Measurements from ENCODE around the gene GTF3C2. TPM values are rescaled to one million over a fixed set of nuclear protein-coding genes. Genes with fewer than 3 reads are reported as not detected.

GTF3C2 gene
- 10 to 100 TPM; 67.2 to 85.8 TPM for total RNA-seq

- Mint-ChIP-seq H3K27me3 (no peaks in the 10 kb centered on the region), H3K9me3 (no peaks in the 10 kb centered on the region), H3K36me3 (ENCODE audit: low read depth) (peaks cover 20% of the 10 kb centered on the region), H3K4me1 (peaks cover 19% of the 10 kb centered on the region), H3K27ac (peak within 1 kb of the TSS; percentile 97), H3K4me3 (peak within 1 kb of the TSS; percentile 95)
- peak; percentile 84 for ATAC-seq (replicated peaks)
These were observed at the start of gene GTF3C2 for GRCh38 chr2:27356382-27357181. TSS of gene GTF3C2 (minus strand) at chr2:27356764. CDS start at chr2:27343554, 13,210 bp downstream.

GRCh38 chr2:27400348-27401135 is 44.0 kb upstream of the GTF3C2 start:
- peaks cover 87% of the 10 kb centered on the region for H3K36me3 Mint-ChIP-seq (ENCODE audit: low read depth)
- peaks cover 22% of the 10 kb centered on the region for H3K4me1 Mint-ChIP-seq
- H3K27me3 Mint-ChIP-seq: no peaks in the 10 kb centered on the region
- H3K4me3 Mint-ChIP-seq: peak overlapping the region; percentile 33
- no peak for ATAC-seq (replicated peaks)
- H3K27ac Mint-ChIP-seq: peak overlapping the region; percentile 79
- H3K9me3 Mint-ChIP-seq: no peaks in the 10 kb centered on the region

GRCh38 chr2:27398962-27399361 is 42.4 kb upstream of the GTF3C2 start:
- H3K4me3 Mint-ChIP-seq: no peak overlapping the region
- H3K27ac Mint-ChIP-seq: no peak overlapping the region
- no peaks in the 10 kb centered on the region for H3K27me3 Mint-ChIP-seq
- peaks cover 79% of the 10 kb centered on the region for H3K36me3 Mint-ChIP-seq (ENCODE audit: low read depth)
- no peak for ATAC-seq (replicated peaks)
- H3K9me3 Mint-ChIP-seq: no peaks in the 10 kb centered on the region
- H3K4me1 Mint-ChIP-seq: peaks cover 22% of the 10 kb centered on the region

- Mint-ChIP-seq H3K9me3 (no peaks in the 10 kb centered on the region), H3K36me3 (ENCODE audit: low read depth) (peaks cover 69% of the 10 kb centered on the region), H3K4me1 (peaks cover 20% of the 10 kb centered on the region), H3K27ac (peak overlapping the region; percentile 34), H3K27me3 (no peaks in the 10 kb centered on the region), H3K4me3 (no peak overlapping the region)
- ATAC-seq (replicated peaks): no peak
These were observed 36.7 kb upstream of the GTF3C2 start for GRCh38 chr2:27393225-27393624.

- H3K27ac Mint-ChIP-seq: peak overlapping the region; percentile 78
- H3K9me3 Mint-ChIP-seq: no peaks in the 10 kb centered on the region
- ATAC-seq (replicated peaks): peak; percentile 71
- H3K4me1 Mint-ChIP-seq: peaks cover 17% of the 10 kb centered on the region
- no peaks in the 10 kb centered on the region for H3K27me3 Mint-ChIP-seq
- H3K4me3 Mint-ChIP-seq: peak overlapping the region; percentile 64
- H3K36me3 Mint-ChIP-seq (ENCODE audit: low read depth): peaks cover 66% of the 10 kb centered on the region
These were observed 34.5 kb upstream of the GTF3C2 start for GRCh38 chr2:27390822-27391679.

GRCh38 chr2:27381577-27382181 is 25.1 kb upstream of the GTF3C2 start:
- Mint-ChIP-seq H3K4me1 (peaks cover 11% of the 10 kb centered on the region), H3K27me3 (no peaks in the 10 kb centered on the region), H3K4me3 (peak overlapping the region; percentile 94), H3K9me3 (no peaks in the 10 kb centered on the region), H3K27ac (peak overlapping the region; percentile 95), H3K36me3 (ENCODE audit: low read depth) (peaks cover 100% of the 10 kb centered on the region)
- no peak for ATAC-seq (replicated peaks)

- Mint-ChIP-seq H3K4me3 (peak within 1 kb of the TSS; percentile 94), H3K27me3 (no peaks in the 10 kb centered on the region), H3K36me3 (ENCODE audit: low read depth) (peaks cover 100% of the 10 kb centered on the region), H3K9me3 (no peaks in the 10 kb centered on the region), H3K27ac (peak within 1 kb of the TSS; percentile 95), H3K4me1 (peaks cover 11% of the 10 kb centered on the region)
- ATAC-seq (replicated peaks): peak; percentile 96
These were observed 24.3 kb upstream of the GTF3C2 start, which contains the start of gene ZNF513 for GRCh38 chr2:27380626-27381545. TSS of gene ZNF513 (minus strand) at chr2:27380734. CDS start at chr2:27380526, 208 bp downstream.

GRCh38 chr2:27379836-27380625 is 23.5 kb upstream of the GTF3C2 start:
- Mint-ChIP-seq H3K4me3 (peak overlapping the region; percentile 94), H3K36me3 (ENCODE audit: low read depth) (peaks cover 100% of the 10 kb centered on the region), H3K9me3 (no peaks in the 10 kb centered on the region)

GRCh38 chr2:27379383-27379835 is 22.8 kb upstream of the GTF3C2 start:
- ATAC-seq (replicated peaks): no peak
- H3K4me3 Mint-ChIP-seq: peak overlapping the region; percentile 94
- H3K27me3 Mint-ChIP-seq: no peaks in the 10 kb centered on the region
- H3K4me1 Mint-ChIP-seq: peaks cover 11% of the 10 kb centered on the region
- H3K27ac Mint-ChIP-seq: peak overlapping the region; percentile 95
- no peaks in the 10 kb centered on the region for H3K9me3 Mint-ChIP-seq
- H3K36me3 Mint-ChIP-seq (ENCODE audit: low read depth): peaks cover 100% of the 10 kb centered on the region

More at GRCh38 chr2:27379836-27380625, 23.5 kb upstream of the GTF3C2 start:
- H3K27ac Mint-ChIP-seq: peak overlapping the region; percentile 95
- no peaks in the 10 kb centered on the region for H3K27me3 Mint-ChIP-seq
- peak; percentile 69 for ATAC-seq (replicated peaks)
- peaks cover 11% of the 10 kb centered on the region for H3K4me1 Mint-ChIP-seq

- no peak for ATAC-seq (replicated peaks)
- Mint-ChIP-seq H3K4me3 (peak overlapping the region; percentile 94), H3K9me3 (no peaks in the 10 kb centered on the region), H3K27me3 (no peaks in the 10 kb centered on the region), H3K4me1 (peaks cover 11% of the 10 kb centered on the region), H3K36me3 (ENCODE audit: low read depth) (peaks cover 100% of the 10 kb centered on the region), H3K27ac (peak overlapping the region; percentile 95)
These were observed 22.3 kb upstream of the GTF3C2 start for GRCh38 chr2:27378809-27379290.

- H3K27ac Mint-ChIP-seq: no peak overlapping the region
- ATAC-seq (replicated peaks): no peak
- peaks cover 100% of the 10 kb centered on the region for H3K36me3 Mint-ChIP-seq (ENCODE audit: low read depth)
- no peaks in the 10 kb centered on the region for H3K9me3 Mint-ChIP-seq
- no peak overlapping the region for H3K4me3 Mint-ChIP-seq
- H3K4me1 Mint-ChIP-seq: peaks cover 11% of the 10 kb centered on the region
- H3K27me3 Mint-ChIP-seq: no peaks in the 10 kb centered on the region
These were observed 21.7 kb upstream of the GTF3C2 start for GRCh38 chr2:27378096-27378808.
